ENCODE measurements around the gene MICU2. TPM values are rescaled to one million over a fixed set of nuclear protein-coding genes. Genes with fewer than 3 reads are reported as not detected.

MICU2 gene
- total and polyA plus RNA-seq, 2 donors (not counting 3 experiments of a cell fraction or from before 2014, with no cell fraction given) = 24.0 to 36.7 TPM

- BruUV-seq (replicated peaks) = no TSS peak
- H3K79me2 ChIP-seq (ENCODE audit: control insufficient read depth, insufficient read depth, low read length) = no peaks in the 10 kb centered on the region
- FAIRE-seq (no peak), DNase-seq (ENCODE audit: low read depth, low spot score) (no peak)
- no peaks in the 10 kb centered on the region for H3K4me1 ChIP-seq (ENCODE audit: control insufficient read depth, extremely low read depth, insufficient read depth, low read length)
- H4K20me1 ChIP-seq (replicated peaks; ENCODE audit: control insufficient read depth, extremely low read depth, insufficient read depth, low read length) = no peaks in the 10 kb centered on the region
- intact Hi-C loops (cut with micrococcal nuclease) (no loop called here), dilution Hi-C loops (cut with MboI; ENCODE audit: extremely low pct_ligation_motif_present, low sequenced_read_pairs) (no loop called here)
- H3K27ac ChIP-seq (ENCODE audit: insufficient read depth, low read depth, low read length) = no peak overlapping the region
- no peak overlapping the region for H3K4me2 ChIP-seq (ENCODE audit: insufficient read depth, low read length)
- H3K4me3 ChIP-seq (replicated peaks in 1 of 3; ENCODE audit: insufficient read depth in 1 of 3, low read depth in 1 of 3, low read length in 3 of 3) = no peak overlapping the region
- no peak overlapping the region for H3K9ac ChIP-seq (replicated peaks; ENCODE audit: extremely low read depth, insufficient read depth, low read length)
- peaks cover 7% of the 10 kb centered on the region in 2 experiments for H3K27me3 ChIP-seq (ENCODE audit: control insufficient read depth in 2 of 2, insufficient read depth in 2 of 2, low read length in 2 of 2)
- CTCF ChIA-PET = interaction anchor here (0.9 kb wide), 1 partner anchor 17 kb away, joined by 4 read pairs; no protein-coding TSS in a partner anchor
- H3K9me1 ChIP-seq (replicated peaks; ENCODE audit: control insufficient read depth, extremely low read depth, insufficient read depth, low read length) = no peaks in the 10 kb centered on the region
- no peaks in the 10 kb centered on the region for H3K9me3 ChIP-seq (replicated peaks; ENCODE audit: control insufficient read depth, insufficient read depth, low read length)
- no peaks in the 10 kb centered on the region for H3K36me3 ChIP-seq (ENCODE audit: control insufficient read depth in 2 of 2, extremely low read depth in 1 of 2, insufficient read depth in 2 of 2, low read length in 2 of 2)
- no peak overlapping the region for H2AFZ ChIP-seq (ENCODE audit: low read depth, low read length)
- TF ChIP-seq CTCF (IDR thresholded peaks at IDR 0.05; ENCODE audit: extremely low read depth in 1 of 2, insufficient read depth in 1 of 2, low read depth in 1 of 2, low read length in 2 of 2) (no peak), POLR2AphosphoS5 (IDR thresholded peaks at IDR 0.05; ENCODE audit: insufficient read depth, low read depth, low read length) (no peak), JUN (IDR thresholded peaks at IDR 0.05; ENCODE audit: borderline replicate concordance, insufficient read depth, insufficient read length, low read depth) (no peak), MYC (IDR thresholded peaks at IDR 0.05; ENCODE audit: low read depth, low read length) (no peak), EZH2 (IDR thresholded peaks at IDR 0.05; ENCODE audit: borderline replicate concordance, low read depth, low read length, severe bottlenecking) (no peak), FOS (IDR thresholded peaks at IDR 0.05; ENCODE audit: borderline replicate concordance, insufficient read depth, low read length) (no peak), POLR2A (IDR thresholded peaks at IDR 0.05; ENCODE audit: low read depth, low read length) (no peak), GATA2 (IDR thresholded peaks at IDR 0.05; ENCODE audit: insufficient read depth, insufficient read length, low read depth, low read length) (no peak)
- TF ChIP-seq, protein P1, sequence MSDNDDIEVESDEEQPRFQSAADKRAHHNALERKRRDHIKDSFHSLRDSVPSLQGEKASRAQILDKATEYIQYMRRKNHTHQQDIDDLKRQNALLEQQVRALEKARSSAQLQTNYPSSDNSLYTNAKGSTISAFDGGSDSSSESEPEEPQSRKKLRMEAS (IDR thresholded peaks at IDR 0.05; ENCODE audit: insufficient read depth, insufficient read length) = no peak
- POLR2A ChIA-PET = no interaction called here
These were observed 16.9 kb upstream of the MICU2 start for GRCh38 chr13:21620861-21621260.

Data from endothelial cell of umbilical vein (primary cell).